Lung (tissue), 12 donors: ENCODE data around the gene RASGRP1. TPM values are rescaled to one million over a fixed set of nuclear protein-coding genes. Genes with fewer than 3 reads are reported as not detected.

Experiments
- ATAC-seq: fragments of 200-7000 bp; cut with Tn5 transposase; one replicate; pipeline ENCODE4 v1.9.1; 2020; ENCODE audit warnings: moderate number of reproducible peaks; ENCODE audit not compliant: insufficient read depth, low FRiP score
- DNase-seq, 3 donors: peaks; one replicate each; pipeline ENCODE4 v3.0.0-alpha.2; 2013 to 2017
- H3K27ac ChIP-seq, 2 donors: one replicate each; pipeline ENCODE4 v1.5.1; 2013; ENCODE audit warnings: mild to moderate bottlenecking in 2 of 2, moderate library complexity in 2 of 2, control low read depth in 1 of 2, inconsistent platforms in 1 of 2, low read depth in 1 of 2, low read length in 1 of 2
- H3K27me3 ChIP-seq, 3 donors: one replicate each; pipeline ENCODE4 v1.5.1; 2013; ENCODE audit warnings: low read length in 2 of 3; ENCODE audit not compliant: control insufficient read depth in 3 of 3, insufficient read depth in 3 of 3
- H3K36me3 ChIP-seq, 4 donors: one replicate each; pipeline ENCODE4 v1.5.1; 2013; ENCODE audit warnings: low read length in 4 of 4, mild to moderate bottlenecking in 1 of 4, moderate library complexity in 1 of 4; ENCODE audit not compliant: control insufficient read depth in 4 of 4, insufficient read depth in 4 of 4
- H3K4me1 ChIP-seq, 5 donors: one replicate each; pipeline ENCODE4 v1.5.1; 2013; ENCODE audit warnings: low read length in 5 of 5, mild to moderate bottlenecking in 2 of 5, moderate library complexity in 1 of 5; ENCODE audit not compliant: control insufficient read depth in 5 of 5, insufficient read depth in 5 of 5
- H3K4me3 ChIP-seq: one replicate; pipeline ENCODE4 v1.5.1; 2013; ENCODE audit warnings: mild to moderate bottlenecking, control low read depth, moderate library complexity
- H3K9ac ChIP-seq, 2 donors: one replicate each; pipeline ENCODE4 v1.5.1; 2013; ENCODE audit warnings: low read length in 2 of 2, control low read depth in 1 of 2; ENCODE audit not compliant: insufficient read depth in 1 of 2
- H3K9me3 ChIP-seq, 4 donors: one replicate each; pipeline ENCODE4 v1.5.1; 2013; ENCODE audit warnings: low read length in 3 of 4, mild to moderate bottlenecking in 1 of 4, moderate library complexity in 1 of 4; ENCODE audit not compliant: control insufficient read depth in 4 of 4, insufficient read depth in 3 of 4
- CTCF ChIP-seq: IDR thresholded peaks from 2 replicates; pipeline ENCODE4 v1.5.1; 2012; ENCODE audit warnings: mild to moderate bottlenecking; ENCODE audit errors: control extremely low read depth, extremely low read depth
- WGBS, 2 donors: extraction: QIAGEN DNeasy Blood & Tissue Kit; methylation state at CpG; one replicate each; pipeline ENCODE4 v1.1.7; 2013; 5-methylcytosine and 5-hydroxymethylcytosine counted together
- polyA plus RNA-seq, 2 donors: library from polyadenylated mRNA; stranded (reverse); fragments of 200-250 nt; gene quantifications; one replicate each; pipeline ENCODE4 v1.2.1, GENCODE V29; 2013
- total RNA-seq, 2 donors: library from RNA; depleted of rRNA in 1 of 2; stranded (reverse); fragments of >200 nt in 1 of 2; gene quantifications; one replicate each; pipeline ENCODE4 v1.2.1, GENCODE V29; 2014 to 2021
- donor health status: control.
- donor health status: control.
- donor health status: Bipolar disorder and iron deficiency.
- donor health status: healthy.
- donor health status: DM: yes; HTN: yes; CAD: no.

The RASGRP1 gene
- total and polyA plus RNA-seq, 4 donors: 0.81 to 7.5 (median 2.5) TPM

GRCh38 chr15:38464675-38465074 is 99.9 kb downstream of the RASGRP1 start:
- H3K4me1 ChIP-seq: no peaks in the 10 kb centered on the region
- ATAC-seq (no peak), DNase-seq (no peak)
- 72 to 90% methylated on average over 4 of the region's 4 CpGs for WGBS, 2 donors
- no peaks in the 10 kb centered on the region for H3K27me3 ChIP-seq
- H3K9me3 ChIP-seq: no peaks in the 10 kb centered on the region
- H3K36me3 ChIP-seq: peaks cover 0 to 3% (median 1%) of the 10 kb centered on the region in 4 donors
- no peak overlapping the region for H3K4me3 ChIP-seq
- no peak overlapping the region for H3K27ac ChIP-seq
- H3K9ac ChIP-seq: no peak overlapping the region
- no peak for TF ChIP-seq CTCF

DNA sequence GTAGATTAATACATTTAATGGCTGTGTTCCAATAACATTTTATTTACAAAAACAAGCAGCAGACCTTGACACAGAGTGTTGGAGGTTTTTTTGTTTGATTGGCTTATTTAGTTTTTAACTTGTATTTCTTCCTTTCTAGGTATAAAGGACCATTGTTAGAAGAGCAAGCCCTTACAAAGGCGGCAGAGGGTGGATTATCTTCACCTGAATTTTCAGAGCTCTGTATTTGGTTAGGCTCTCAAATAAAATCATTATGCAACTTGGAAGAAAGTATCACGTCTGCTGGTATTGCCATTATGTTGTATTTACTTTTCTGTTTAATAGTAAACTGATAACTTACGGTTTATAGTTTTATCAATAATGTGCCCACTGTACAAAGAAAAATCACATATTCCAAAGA is 100.7 kb downstream of the RASGRP1 start:
- no peak overlapping the region for H3K4me3 ChIP-seq
- H3K9ac ChIP-seq: no peak overlapping the region
- no peak for TF ChIP-seq CTCF
- no peaks in the 10 kb centered on the region for H3K9me3 ChIP-seq
- no peak for ATAC-seq
- no peak overlapping the region for H3K27ac ChIP-seq
- H3K4me1 ChIP-seq: no peaks in the 10 kb centered on the region
- 77 to 82% methylated on average over 3 of the region's 3 CpGs for WGBS, 2 donors
- no peaks in the 10 kb centered on the region for H3K27me3 ChIP-seq
- peaks cover 0 to 3% (median 1%) of the 10 kb centered on the region in 4 donors for H3K36me3 ChIP-seq
- DNase-seq: no peak

DNA sequence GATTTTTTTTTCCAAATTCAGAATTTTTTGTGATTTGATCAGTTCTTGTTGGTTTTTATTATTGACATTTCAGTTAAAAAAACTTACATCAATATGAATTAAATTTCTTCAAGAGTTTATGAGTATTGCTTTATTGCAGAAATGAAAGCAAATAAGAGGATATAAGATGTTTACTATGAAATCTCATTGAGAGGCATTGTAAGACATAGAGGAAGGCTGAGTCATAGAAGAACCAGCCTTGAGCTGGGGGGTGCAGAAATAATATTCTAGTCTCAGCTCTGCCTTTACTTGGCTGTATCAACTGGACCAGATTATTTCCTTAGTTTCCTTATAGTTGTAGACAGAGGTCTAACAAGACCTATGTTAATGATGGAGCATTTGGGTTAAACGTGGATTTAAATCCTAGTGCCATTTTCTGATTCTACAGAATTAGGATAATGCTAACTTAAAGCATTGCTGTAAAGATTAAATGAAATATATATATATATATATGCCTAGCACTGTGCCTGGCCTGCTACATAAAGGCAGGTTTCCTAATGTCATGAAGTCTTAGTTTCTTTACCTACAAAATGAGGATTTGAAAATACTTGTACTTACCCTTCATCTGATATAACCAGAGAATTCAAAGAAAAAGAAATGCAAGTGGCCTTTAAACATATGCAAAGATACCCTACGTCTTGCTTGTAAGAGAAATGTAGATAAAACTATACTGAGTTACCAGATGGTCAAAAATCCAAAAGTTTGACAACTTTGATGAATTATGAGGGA is 103.4 kb downstream of the RASGRP1 start:
- Histone ChIP-seq H3K9ac (no peak overlapping the region), H3K4me1 (no peaks in the 10 kb centered on the region), H3K9me3 (no peaks in the 10 kb centered on the region), H3K27me3 (no peaks in the 10 kb centered on the region), H3K27ac (no peak overlapping the region), H3K36me3 (peaks cover 0 to 2% (median 0%) of the 10 kb centered on the region in 4 donors), H3K4me3 (no peak overlapping the region)
- WGBS, 2 donors: 84 to 90% methylated on average over 2 of the region's 2 CpGs
- no peak for ATAC-seq
- TF ChIP-seq CTCF: no peak
- no peak for DNase-seq
